H1 (cell line): ENCODE data around the gene LRP2BP. TPM values are rescaled to one million over a fixed set of nuclear protein-coding genes. Genes with fewer than 3 reads are reported as not detected.

Source experiments
- PHF8 ChIP-seq: fragments of 200-600 bp; sonication (generic); conservative IDR thresholded peaks from 2 replicates; pipeline ENCODE4 v1.7.1; 2012; ENCODE audit warnings: low read depth, mild to moderate bottlenecking, inconsistent platforms, low read length, moderate library complexity
- SIN3A ChIP-seq, 2 experiments: IDR thresholded peaks in 1 of 2; conservative IDR thresholded peaks in 1 of 2; 2 replicates each; pipeline ENCODE4 v1.6.1; 2011 to 2012; ENCODE audit warnings: low read length in 2 of 2, improper control_type of control experiment in 1 of 2, low read depth in 1 of 2, mild to moderate bottlenecking in 1 of 2
- polyA plus RNA-seq, 7 experiments: library from polyadenylated mRNA; depleted of rRNA in 3 of 7; stranded (reverse) in 5 of 7; unstranded in 2 of 7; fragments of >200 nt in 5 of 7; fragments of 200-250 nt in 2 of 7; gene quantifications; 1 replicate in 5 of 7; 2 replicates in 1 of 7; 4 replicates in 1 of 7; pipeline versions ENCODE4 v1.2.1 to v1.2.3, GENCODE V29; 2011 to 2013; ENCODE audit warnings: missing spikeins in 2 of 7, mixed read lengths in 2 of 7
- total RNA-seq: library from RNA; stranded (reverse); fragmentation: NEBNext Ultra II Directional; extraction: Animal tissue kit (Norgen Biotek cat#: 25700); gene quantifications from 2 replicates; pipeline ENCODE4 v1.2.1, GENCODE V29; 2021

LRP2BP gene
- total and polyA plus RNA-seq, 2 of the 8 experiments (the other 6 are each of a cell fraction or from before 2014, with no cell fraction given), result 0.12 to 0.30 TPM

GRCh38 chr4:185429660-185430059 lies 33.9 kb upstream of the LRP2BP start (continued):
- TF ChIP-seq SIN3A (conservative IDR thresholded peaks at IDR 0.05 in 1 of 2, IDR thresholded peaks at IDR 0.05 in 1 of 2; ENCODE audit: low read depth in 1 of 2, low read length in 2 of 2) (no peak), PHF8 (no peak)
